HG03175 (cell line): Measurements from ENCODE around the gene EEF1G.
A peak's percentile ranks its signal among the peaks of the same experiment; 100 is the strongest.

Source experiments
- ATAC-seq: cut with Tn5 transposase; IDR thresholded peaks from one replicate; pipeline ENCODE4 v1.9.1; 2021; ENCODE audit warnings: mild to moderate bottlenecking, moderate library complexity; ENCODE audit not compliant: unreplicated experiment

Gene EEF1G

DNA sequence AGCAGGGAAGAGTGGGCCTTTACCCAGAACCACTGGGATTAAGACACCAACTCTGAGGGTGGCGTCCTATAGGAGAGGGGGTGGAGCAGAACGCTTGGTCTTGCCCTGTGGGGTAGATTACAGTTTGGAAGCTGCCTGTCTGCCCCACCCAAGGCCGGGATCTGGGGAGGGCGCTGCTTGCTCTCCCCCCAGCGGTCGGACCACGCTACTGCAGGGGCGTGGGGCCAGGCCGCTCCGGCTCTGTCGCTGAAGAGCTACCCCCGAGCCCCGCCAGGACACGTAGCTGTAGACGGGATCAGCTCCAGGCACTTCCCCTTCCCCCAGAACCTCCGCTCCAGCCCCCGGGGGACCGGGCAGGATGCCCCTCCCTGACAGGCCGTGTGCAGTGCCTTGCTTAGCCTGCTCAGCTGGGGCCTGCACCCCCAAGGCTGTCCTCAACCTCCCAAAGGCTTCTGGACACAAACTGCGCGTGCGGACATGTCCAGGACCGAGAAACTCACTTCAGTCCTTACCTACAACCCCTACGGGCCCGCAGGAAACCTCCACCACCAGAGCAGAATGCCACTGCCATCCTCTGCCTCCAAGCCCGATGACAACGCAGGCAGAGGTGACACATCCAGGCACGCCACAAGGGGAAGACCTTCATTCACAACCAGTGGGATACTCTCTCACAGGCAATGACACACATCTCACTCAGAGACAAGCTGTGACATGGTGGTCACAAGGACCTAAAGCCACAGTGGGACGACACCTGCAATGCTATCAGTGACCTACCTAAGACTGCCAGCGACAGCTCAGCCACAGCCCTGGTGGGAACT is 30.7 kb downstream of the EEF1G start:
- ATAC-seq, result no peak

DNA sequence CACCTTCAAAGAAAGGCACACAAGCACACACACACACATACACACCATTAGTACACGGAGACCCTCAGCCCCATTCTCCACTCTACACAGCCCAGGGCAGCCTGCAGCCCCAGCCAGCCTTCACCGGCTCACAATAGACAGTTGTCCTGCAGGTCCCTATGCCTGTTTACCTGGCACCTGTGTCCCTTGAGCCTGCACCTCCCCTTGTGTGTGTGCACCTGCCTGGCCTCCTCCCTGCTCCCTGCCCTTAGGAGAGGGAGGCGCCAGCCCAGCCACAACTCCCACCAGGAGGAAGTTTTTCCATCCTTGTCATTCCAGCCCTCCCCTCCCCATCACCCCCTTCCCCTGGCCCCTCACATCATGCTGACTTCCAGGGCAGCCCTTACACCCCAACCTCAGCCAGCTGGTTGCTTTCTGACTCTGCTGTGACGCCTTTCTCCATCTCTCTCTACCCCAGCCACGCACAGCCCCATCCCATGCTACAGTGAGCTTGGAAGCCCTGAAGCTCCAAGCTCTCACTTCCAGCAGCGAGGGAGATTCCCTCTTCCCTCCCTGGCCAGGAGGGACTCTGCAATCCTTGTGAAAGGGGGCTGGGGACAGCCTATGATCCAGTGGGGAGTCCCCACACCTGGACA is 31.5 kb downstream of the EEF1G start:
- no peak for ATAC-seq

DNA sequence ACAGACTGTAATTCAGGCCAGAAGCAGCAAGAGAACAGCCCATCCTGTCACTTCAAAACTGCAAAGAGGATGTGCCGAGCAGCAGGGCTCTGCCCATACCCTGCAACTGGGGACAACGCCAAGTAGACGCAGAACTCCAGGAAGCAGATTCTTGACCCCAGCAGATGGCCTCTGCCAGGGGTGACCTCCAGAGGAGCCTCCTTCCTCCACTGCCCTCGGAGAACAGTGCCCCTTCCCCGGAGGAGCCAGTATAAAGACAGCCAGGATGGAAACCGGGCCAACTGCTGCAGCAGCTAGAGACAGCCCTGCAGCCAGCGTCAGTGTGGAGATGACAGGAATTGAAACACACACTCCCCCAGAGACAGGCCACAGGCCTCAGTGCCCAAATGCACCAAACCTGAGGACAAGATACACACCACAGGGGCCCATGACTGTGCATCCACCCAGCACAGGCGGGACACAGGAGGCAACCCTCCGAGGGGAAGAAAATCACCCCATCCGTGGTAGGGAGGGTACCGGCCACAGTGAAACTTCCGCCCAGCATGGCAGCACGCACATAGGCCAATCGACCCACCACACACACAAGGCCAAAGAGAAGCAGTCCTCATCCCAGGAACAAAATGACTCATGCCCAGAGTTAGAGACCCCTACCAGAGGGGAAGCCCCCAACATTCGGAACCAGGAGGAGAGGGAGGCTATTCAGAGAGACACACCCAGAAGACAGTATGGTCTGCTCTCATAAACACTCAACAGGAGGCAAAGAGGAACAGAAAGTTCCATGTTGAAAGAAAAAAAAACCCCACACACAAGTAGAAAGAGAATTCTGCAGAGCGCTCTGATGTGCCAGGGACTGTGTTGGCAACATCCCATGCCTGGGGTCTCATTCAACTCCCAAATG is 32.6 kb downstream of the EEF1G start:
- ATAC-seq, result peak; percentile 55

DNA sequence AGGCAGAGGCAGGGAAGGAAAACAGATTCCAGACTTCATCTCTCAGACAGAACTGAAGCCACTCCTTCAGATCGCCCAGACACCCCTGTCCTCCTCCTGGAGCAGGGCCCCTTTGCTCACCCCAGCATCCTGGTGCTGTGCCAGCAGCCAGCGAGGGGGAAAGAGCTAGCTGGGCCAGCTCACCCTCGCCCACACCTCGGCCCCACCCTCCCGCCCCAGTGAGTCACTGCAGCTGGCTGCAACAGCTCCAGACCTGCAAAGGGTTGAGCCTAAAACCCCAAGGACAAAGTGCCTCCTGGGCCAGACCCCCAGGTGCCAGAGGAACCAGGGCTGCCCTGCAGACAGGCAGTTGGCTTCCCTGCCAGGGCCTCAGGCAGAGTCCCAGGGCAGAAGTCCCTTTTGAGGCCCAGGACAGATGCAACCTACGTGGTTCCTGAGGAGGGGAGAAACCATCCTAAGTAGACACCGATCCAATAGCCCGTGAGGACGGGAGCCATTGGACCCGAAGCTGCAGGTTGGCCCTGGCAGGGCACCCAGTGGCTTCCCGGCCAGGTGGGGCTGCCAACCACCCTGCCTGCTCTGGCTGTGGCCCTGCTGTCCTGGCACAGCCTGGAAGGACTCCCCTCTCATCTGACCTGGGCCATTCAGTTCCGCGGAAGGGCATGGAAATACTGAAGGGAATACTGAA is 34.3 kb downstream of the EEF1G start:
- ATAC-seq, result no peak

DNA sequence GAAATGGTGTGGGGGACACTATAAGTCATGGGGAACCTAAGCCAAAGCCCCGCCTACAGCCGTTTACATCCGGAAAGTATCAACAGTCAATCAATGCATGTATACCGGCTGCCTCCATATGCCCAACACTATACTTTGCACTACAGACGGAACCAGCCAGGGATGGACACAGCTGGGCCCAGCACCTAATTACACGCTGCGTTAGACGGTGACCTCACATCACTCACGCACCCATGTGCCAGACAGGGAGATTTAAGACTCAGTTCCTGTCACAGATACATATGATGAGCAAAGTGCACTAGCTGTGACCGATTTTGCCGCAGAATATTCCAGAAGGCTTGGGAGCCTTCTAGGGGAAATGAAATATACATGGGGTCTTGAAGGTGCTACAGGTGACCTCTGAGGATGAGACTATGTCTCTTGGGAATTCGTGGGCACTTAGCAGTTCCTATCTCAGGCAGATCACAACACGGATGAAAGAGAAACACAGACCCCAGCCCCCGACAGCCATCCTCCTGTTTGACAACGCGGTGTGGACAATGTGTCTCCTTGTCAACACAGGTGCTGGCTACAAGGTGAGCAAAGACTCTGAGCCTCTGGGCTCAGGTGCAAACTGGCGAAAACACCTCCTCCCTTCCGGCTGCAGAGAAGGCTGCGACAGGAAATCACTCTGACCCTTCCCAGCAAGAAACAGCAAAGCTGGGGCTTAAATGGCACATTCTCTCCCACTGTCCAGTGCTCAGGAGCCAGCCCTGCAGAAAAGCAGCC is 35.0 kb downstream of the EEF1G start:
- no peak for ATAC-seq

DNA sequence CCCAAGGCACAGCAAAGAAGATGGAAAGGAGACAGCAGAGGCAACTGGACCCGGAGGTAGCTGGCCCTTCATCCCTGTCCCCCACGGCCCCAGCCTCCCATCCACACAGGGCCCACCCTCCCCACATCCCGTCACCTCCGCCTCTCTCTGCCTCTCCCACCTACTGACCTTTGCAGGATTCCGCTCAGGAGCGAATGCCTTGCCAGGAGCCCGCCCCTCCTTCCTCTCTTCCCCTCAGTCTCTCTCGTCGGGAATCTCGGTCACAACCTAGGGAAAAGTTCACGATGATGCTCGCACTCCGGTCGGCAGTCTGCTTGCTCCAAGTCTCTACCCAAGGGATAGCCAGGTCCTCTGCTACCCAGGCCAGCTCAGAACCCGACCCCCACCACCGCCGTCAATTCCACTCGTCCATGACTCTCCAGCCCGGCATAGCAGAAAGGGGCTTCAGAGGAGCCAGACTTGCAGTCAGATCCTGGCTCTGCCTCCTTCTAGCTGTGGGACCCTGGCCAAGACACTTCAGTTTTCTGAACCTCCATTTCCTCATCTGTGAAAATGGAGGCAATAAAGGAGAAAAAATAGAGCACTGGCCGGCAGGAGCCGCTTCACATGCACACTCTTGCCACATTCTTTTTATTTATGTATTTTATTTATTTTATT is 37.3 kb downstream of the EEF1G start:
- no peak for ATAC-seq

DNA sequence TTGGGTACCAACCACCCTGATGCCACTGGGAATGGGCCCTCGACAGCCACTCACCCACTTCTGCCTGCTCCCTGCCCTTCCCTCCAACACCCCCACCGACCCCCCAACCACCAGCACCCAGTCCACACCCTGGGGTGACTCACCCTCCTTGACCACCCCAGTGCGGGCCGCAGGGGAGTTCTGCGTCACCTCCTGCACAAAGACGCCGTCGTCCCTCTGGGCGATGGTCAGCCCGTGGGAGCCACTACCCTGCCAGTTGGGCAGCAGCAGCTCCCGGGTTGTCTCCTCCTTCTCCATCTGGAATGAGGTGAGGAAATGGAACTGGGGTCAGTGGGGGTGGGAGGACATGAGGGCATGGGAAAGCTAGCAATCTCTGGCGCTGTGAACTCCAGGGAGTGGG is 37.9 kb downstream of the EEF1G start:
- ATAC-seq, result no peak

DNA sequence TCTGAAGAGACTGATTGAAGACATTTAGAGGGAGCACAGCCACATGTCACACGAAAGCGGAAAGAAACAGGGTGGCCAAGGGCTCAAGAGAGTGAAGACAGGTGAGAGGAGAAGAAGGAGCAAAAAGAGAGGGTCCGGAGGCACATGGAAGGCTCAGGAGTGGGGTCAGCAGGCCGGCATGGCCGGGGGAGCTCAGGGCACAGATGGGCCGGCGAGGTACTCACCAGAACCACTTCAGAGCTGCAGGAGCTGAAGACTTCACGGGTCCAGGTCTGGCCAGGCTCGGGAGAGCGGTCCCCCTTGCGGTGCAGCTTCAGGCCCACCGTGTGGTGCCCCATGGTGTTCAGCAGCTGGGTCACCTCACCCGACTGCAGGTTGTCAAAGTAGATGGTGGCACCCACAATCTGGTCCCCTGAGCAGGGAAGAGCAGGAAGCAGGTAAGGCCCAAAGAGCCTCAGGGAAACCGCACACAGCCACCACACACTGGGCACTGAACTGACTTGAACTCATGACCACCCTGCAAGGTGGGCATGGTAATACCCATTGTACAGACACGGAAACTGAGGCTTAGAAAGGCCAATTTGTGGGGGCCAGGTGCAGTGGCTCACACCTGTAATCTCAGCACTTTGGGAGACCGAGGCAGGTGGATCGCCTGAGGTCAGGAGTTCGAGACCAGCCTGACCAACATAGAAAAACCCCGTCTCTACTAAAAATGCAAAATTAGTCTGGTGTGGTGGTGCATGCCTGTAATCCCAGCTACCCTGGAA is 38.7 kb downstream of the EEF1G start:
- no peak for ATAC-seq

DNA sequence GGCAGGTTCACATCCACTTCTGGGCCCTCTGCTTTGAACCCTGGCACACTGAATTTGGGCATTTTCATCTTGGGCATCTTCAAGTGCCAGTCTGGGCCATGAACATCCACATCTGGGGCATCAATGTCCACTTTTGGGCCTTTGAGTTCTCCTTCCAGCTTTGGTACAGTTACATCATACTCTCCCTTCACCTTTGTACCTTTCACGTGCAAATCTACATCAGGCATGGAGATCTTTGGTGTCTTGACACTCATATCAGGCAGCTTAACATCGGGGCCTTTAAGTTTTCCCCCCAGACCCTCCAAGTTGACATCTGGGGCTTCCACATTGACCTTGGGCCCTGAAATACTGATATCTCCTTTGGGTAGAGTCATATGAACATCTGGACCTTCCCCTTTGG is 41.6 kb downstream of the EEF1G start:
- no peak for ATAC-seq

DNA sequence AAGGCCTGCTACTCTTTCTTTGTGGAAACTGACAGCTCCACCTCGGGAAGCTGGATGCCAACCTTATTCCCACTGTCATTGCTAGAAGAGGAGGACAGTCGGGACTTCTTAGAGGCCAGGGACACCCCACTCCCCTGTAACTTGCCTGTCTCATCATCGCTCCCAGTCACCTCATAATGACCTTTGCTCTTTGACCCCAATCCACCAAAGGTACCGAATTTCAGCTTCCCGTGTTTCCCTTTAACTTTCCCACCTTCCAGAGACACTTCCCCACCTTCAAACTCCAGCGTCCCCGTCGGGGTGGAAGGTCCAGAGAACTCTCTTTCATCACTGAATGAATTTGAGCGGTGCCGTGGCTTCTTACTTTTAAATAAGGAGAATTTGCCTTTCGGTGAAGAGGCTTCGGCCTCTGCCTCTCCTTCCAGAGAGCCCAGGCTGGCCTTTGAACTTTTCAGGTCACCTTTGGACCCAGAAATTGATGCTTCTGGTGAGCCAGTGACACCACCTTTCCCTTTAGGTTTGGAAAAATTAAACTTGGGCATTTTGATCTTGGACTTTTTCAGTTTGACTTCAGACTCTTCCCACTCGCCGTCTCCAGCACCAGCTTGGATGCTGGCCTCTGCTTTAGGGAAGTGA is 56.8 kb downstream of the EEF1G start:
- no peak for ATAC-seq

DNA sequence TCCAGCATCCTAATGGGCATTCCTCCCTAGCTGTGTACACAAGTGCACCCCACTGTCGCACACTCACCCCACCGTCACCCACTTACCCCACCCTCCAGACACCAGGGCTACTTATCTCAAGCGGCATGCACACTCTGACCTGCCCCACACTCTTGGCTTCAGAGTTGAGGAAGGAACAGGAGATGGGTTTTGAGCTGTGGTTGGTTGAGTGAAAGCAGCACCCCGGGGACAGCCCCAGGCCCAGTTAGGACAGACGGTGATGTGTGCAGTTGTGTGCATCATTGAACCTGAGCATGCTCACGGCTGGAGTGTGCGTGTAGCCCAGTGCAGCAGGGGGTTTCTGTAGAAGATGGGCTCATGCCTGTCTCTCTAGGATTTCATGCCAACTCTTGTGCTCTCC is 59.5 kb downstream of the EEF1G start:
- no peak for ATAC-seq

DNA sequence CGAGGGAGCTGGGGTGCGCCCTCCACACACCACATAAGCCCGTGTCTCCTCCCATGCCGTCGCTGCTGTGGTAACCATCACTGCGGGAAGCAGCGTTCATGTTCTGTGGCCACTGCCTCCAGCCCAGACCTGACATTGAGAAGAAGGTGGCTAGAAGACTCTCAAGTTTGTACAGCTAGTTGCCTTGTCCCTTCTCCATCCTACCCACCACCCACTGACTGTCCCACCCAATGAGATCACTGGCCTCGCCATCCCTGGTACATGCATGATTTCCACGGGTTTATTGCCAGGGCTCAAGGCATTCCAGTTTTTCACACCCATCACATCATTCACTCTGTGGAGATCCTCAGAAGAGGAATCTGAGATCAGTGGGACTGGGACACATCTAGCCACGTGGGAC is 60.1 kb downstream of the EEF1G start:
- ATAC-seq, result no peak

DNA sequence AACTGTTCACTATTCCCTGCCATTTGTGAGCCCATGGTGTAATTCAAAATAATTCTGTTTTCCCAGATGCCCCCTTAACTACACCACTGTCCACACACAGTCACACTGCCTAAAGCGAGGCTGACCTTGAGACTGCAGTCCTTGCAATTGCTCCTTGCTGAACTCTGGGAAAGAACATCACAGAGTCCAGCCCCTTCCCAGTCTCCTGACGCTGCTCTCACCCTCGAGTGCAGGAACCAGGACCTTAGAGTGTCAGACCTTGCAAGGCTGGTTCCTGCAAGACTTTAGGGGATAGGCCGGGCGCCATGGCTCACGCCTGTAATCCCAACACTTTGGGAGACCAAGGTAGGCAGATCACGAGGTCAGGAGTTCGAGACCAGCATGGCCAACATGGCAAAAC is 60.7 kb downstream of the EEF1G start:
- no peak for ATAC-seq
